Endothelial cell (in vitro differentiated cells): ENCODE measurements around the gene LIPG. TPM values are rescaled to one million over a fixed set of nuclear protein-coding genes. Genes with fewer than 3 reads are reported as not detected.

Experiments used
- DNase-seq: peaks from one replicate; pipeline ENCODE4 v3.0.0; 2021; ENCODE audit warnings: low spot score
- H3K27ac Mint-ChIP-seq: one replicate; pipeline ENCODE4 v1.8.0; 2021; ENCODE audit warnings: mixed read lengths, inconsistent platforms; ENCODE audit not compliant: unreplicated experiment
- H3K27me3 Mint-ChIP-seq: one replicate; pipeline ENCODE4 v1.8.0; 2021; ENCODE audit warnings: mild to moderate bottlenecking, moderate library complexity, mixed read lengths, inconsistent platforms; ENCODE audit not compliant: unreplicated experiment
- H3K36me3 Mint-ChIP-seq: one replicate; pipeline ENCODE4 v1.8.0; 2021; ENCODE audit warnings: mild to moderate bottlenecking, low read depth, mixed read lengths, inconsistent platforms; ENCODE audit not compliant: unreplicated experiment
- H3K4me1 Mint-ChIP-seq: one replicate; pipeline ENCODE4 v1.8.0; 2021; ENCODE audit warnings: mild to moderate bottlenecking, mixed read lengths, inconsistent platforms; ENCODE audit not compliant: unreplicated experiment
- H3K4me3 Mint-ChIP-seq: one replicate; pipeline ENCODE4 v1.8.0; 2021; ENCODE audit warnings: mild to moderate bottlenecking, mixed read lengths, inconsistent platforms; ENCODE audit not compliant: unreplicated experiment
- H3K9me3 Mint-ChIP-seq: one replicate; pipeline ENCODE4 v1.8.0; 2021; ENCODE audit warnings: mixed read lengths, inconsistent platforms; ENCODE audit not compliant: unreplicated experiment
- total RNA-seq: library from RNA; stranded (reverse); fragmentation: NEBNext Ultra II Directional; extraction: Animal tissue kit (Norgen Biotek cat#: 25700); gene quantifications from one replicate; pipeline ENCODE4 v1.2.1, GENCODE V29; 2021; ENCODE audit not compliant: unreplicated experiment
- TF ChIP-seq, protein P1 (sequence below): fragments of 200-600 bp; sonication (generic); IDR thresholded peaks from one replicate; pipeline ENCODE4 v1.5.0; 2021; ENCODE audit warnings: antibody characterized with exemption; ENCODE audit not compliant: unreplicated experiment

Gene LIPG
- total RNA-seq, 1 donor from 2014 or later: 19.6 TPM

DNA sequence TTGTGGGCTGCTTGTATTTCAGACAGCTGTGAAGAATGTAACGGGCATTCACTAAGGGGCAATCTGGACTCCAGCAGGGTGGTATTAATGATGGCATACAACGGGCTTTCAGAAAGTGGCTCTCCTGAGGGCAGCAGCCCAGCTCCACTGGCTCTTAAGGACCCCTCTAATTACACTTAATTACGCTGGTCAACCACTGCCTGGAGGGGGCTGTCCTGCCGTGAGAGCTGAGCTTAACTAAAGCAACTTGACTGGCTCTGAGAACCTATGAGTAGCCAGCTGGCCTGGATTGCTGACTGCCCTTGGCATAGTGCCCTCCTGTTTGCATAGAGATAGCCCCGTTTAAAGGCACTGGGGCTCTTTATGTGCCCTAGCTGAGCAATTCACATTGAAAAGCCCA is 3.8 kb downstream of the LIPG start:
- H3K9me3 Mint-ChIP-seq: no peaks in the 10 kb centered on the region
- H3K27ac Mint-ChIP-seq: no peak overlapping the region
- H3K36me3 Mint-ChIP-seq: peaks cover 8% of the 10 kb centered on the region
- no peak for DNase-seq
- H3K4me1 Mint-ChIP-seq: peaks cover 18% of the 10 kb centered on the region
- no peak overlapping the region for H3K4me3 Mint-ChIP-seq
- TF ChIP-seq, protein P1, sequence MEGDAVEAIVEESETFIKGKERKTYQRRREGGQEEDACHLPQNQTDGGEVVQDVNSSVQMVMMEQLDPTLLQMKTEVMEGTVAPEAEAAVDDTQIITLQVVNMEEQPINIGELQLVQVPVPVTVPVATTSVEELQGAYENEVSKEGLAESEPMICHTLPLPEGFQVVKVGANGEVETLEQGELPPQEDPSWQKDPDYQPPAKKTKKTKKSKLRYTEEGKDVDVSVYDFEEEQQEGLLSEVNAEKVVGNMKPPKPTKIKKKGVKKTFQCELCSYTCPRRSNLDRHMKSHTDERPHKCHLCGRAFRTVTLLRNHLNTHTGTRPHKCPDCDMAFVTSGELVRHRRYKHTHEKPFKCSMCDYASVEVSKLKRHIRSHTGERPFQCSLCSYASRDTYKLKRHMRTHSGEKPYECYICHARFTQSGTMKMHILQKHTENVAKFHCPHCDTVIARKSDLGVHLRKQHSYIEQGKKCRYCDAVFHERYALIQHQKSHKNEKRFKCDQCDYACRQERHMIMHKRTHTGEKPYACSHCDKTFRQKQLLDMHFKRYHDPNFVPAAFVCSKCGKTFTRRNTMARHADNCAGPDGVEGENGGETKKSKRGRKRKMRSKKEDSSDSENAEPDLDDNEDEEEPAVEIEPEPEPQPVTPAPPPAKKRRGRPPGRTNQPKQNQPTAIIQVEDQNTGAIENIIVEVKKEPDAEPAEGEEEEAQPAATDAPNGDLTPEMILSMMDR: no peak
- peaks cover 13% of the 10 kb centered on the region for H3K27me3 Mint-ChIP-seq

DNA sequence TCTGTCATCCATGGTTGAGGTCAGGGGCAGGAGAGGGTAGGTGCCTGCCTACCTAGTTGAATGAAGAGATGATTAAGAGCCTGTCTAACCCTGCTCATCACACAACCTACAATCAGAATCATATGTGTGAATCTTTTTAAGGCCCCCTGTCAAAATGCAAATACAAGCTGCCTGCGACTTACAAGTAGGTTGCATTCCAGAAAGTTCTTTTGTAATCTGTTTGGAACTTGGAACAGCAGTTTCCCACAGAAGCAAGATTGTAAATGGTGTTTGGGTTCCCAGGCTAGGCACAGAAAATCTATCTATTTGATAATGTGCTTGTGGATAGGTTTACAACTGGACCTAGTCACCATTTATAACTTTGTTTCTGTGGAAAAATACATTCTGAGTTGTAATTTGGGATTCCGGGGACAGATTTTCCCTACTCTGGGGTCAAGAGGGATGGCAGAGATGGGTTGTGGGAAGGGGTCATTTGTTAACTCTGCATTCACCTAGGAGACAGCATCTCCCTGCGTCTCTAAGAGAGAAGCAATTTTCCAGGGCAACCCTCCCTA is 4.4 kb downstream of the LIPG start:
- TF ChIP-seq, protein P1: no peak
- H3K9me3 Mint-ChIP-seq: no peaks in the 10 kb centered on the region
- H3K4me1 Mint-ChIP-seq: peaks cover 18% of the 10 kb centered on the region
- H3K27me3 Mint-ChIP-seq: peaks cover 9% of the 10 kb centered on the region
- H3K27ac Mint-ChIP-seq: no peak overlapping the region
- H3K36me3 Mint-ChIP-seq: peaks cover 8% of the 10 kb centered on the region
- no peak overlapping the region for H3K4me3 Mint-ChIP-seq
- DNase-seq: no peak

DNA sequence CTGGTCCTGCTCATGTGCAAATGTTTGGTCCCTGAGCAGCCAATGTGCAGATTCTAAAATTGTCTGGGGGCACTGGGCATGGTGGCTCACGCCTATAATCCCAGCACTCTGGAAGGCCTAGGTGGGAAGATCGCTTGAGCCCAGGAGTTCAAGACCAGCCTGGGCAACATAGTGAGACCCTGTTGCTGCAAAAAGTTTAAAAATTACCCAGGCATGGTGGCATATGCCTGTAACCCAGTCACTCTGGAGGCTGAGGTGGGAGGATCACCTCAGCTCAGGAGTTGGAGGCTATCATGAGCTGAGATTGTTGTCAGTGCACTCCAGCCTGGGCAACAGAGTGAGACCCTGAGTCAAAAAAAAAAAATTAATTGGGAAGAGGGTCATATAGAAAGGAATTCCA is 5.1 kb downstream of the LIPG start:
- peaks cover 6% of the 10 kb centered on the region for H3K27me3 Mint-ChIP-seq
- H3K9me3 Mint-ChIP-seq: no peaks in the 10 kb centered on the region
- H3K4me1 Mint-ChIP-seq: peaks cover 18% of the 10 kb centered on the region
- TF ChIP-seq, protein P1: no peak
- no peak overlapping the region for H3K4me3 Mint-ChIP-seq
- peaks cover 11% of the 10 kb centered on the region for H3K36me3 Mint-ChIP-seq
- no peak for DNase-seq
- no peak overlapping the region for H3K27ac Mint-ChIP-seq

DNA sequence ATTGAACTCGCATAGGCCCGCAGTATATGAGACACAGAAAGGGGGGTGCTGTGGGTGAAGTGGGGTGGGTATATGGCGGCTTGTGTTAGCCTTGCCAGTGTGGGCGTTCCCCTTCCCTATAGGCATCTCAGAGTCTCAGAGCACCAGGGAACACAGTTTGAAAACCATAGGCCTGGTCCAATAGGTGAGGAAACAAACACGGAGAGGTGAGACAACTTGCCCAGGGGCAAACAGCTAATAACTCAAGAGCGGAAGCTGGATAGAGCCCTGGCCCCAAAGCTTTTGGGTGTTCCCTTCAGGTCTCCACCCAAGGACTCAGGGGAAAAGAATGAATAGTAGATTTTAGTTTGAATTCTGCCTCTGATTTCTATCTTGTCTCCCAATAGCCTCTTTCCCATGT is 7.9 kb downstream of the LIPG start:
- peaks cover 11% of the 10 kb centered on the region for H3K36me3 Mint-ChIP-seq
- no peak for DNase-seq
- H3K27me3 Mint-ChIP-seq: no peaks in the 10 kb centered on the region
- H3K4me3 Mint-ChIP-seq: no peak overlapping the region
- TF ChIP-seq, protein P1: no peak
- no peaks in the 10 kb centered on the region for H3K9me3 Mint-ChIP-seq
- H3K4me1 Mint-ChIP-seq: no peaks in the 10 kb centered on the region
- no peak overlapping the region for H3K27ac Mint-ChIP-seq

DNA sequence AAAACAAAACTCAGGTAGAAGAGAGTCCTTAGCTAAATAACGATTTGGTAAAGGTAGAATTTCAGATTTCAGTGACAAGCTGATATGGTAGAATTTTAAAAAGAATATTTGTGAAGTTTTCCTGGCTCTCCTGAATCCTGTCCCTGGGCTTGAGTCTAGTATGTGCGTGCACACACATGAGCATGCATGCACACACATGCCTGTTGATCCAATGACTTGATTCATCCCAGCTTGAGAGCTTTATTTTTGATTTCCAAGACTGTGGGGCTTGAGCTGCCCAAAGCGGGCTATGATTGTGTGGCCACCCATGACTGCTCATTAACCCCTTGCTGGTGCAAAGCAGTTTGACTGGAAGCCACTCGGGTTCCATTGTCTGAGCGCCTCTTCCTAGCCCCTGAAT is 9.0 kb downstream of the LIPG start:
- no peaks in the 10 kb centered on the region for H3K9me3 Mint-ChIP-seq
- TF ChIP-seq, protein P1: no peak
- H3K4me1 Mint-ChIP-seq: no peaks in the 10 kb centered on the region
- no peak overlapping the region for H3K4me3 Mint-ChIP-seq
- H3K36me3 Mint-ChIP-seq: peaks cover 17% of the 10 kb centered on the region
- H3K27me3 Mint-ChIP-seq: no peaks in the 10 kb centered on the region
- H3K27ac Mint-ChIP-seq: no peak overlapping the region
- DNase-seq: no peak
